ENCODE data around the gene CHRDL1. TPM values are rescaled to one million over a fixed set of nuclear protein-coding genes. Genes with fewer than 3 reads are reported as not detected.

The CHRDL1 gene
- total and polyA plus RNA-seq, 2 donors (not counting 3 experiments of a cell fraction or from before 2014, with no cell fraction given): not detected

DNA sequence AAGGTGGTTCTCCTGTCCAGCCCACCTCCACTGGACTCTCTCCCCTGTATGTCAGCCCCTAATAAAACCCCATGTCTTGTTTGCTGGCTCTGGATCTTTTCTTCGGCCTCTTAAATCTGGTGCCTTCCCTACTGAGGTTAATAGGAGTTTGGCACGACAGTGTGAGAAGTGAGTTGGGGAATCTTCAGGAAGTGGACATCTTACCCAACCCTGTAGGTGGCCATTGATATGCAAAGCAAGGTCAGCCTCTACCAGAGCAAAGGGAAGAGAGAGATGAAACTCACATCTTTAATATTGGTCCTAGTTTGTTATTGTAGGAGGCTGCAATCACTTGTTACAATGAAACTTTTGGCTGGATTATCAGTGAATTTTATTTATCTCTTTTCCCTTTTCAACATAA, 111.7 kb downstream of the CHRDL1 start:
- no peaks in the 10 kb centered on the region for H3K36me3 ChIP-seq (ENCODE audit: control insufficient read depth in 2 of 2, extremely low read depth in 1 of 2, insufficient read depth in 2 of 2, low read length in 2 of 2)
- ChIA-PET CTCF (no interaction called here), POLR2A (no interaction called here)
- no peaks in the 10 kb centered on the region for H3K4me1 ChIP-seq (ENCODE audit: control insufficient read depth, extremely low read depth, insufficient read depth, low read length)
- TF ChIP-seq, protein P1, sequence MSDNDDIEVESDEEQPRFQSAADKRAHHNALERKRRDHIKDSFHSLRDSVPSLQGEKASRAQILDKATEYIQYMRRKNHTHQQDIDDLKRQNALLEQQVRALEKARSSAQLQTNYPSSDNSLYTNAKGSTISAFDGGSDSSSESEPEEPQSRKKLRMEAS (IDR thresholded peaks at IDR 0.05; ENCODE audit: insufficient read depth, insufficient read length): no peak
- TF ChIP-seq JUN (IDR thresholded peaks at IDR 0.05; ENCODE audit: borderline replicate concordance, insufficient read depth, insufficient read length, low read depth) (no peak), EZH2 (IDR thresholded peaks at IDR 0.05; ENCODE audit: borderline replicate concordance, low read depth, low read length, severe bottlenecking) (no peak), FOS (IDR thresholded peaks at IDR 0.05; ENCODE audit: borderline replicate concordance, insufficient read depth, low read length) (no peak), GATA2 (IDR thresholded peaks at IDR 0.05; ENCODE audit: insufficient read depth, insufficient read length, low read depth, low read length) (no peak), POLR2A (IDR thresholded peaks at IDR 0.05; ENCODE audit: low read depth, low read length) (no peak), MYC (IDR thresholded peaks at IDR 0.05; ENCODE audit: low read depth, low read length) (no peak), POLR2AphosphoS5 (IDR thresholded peaks at IDR 0.05; ENCODE audit: insufficient read depth, low read depth, low read length) (no peak)
- TF ChIP-seq, protein P2, sequence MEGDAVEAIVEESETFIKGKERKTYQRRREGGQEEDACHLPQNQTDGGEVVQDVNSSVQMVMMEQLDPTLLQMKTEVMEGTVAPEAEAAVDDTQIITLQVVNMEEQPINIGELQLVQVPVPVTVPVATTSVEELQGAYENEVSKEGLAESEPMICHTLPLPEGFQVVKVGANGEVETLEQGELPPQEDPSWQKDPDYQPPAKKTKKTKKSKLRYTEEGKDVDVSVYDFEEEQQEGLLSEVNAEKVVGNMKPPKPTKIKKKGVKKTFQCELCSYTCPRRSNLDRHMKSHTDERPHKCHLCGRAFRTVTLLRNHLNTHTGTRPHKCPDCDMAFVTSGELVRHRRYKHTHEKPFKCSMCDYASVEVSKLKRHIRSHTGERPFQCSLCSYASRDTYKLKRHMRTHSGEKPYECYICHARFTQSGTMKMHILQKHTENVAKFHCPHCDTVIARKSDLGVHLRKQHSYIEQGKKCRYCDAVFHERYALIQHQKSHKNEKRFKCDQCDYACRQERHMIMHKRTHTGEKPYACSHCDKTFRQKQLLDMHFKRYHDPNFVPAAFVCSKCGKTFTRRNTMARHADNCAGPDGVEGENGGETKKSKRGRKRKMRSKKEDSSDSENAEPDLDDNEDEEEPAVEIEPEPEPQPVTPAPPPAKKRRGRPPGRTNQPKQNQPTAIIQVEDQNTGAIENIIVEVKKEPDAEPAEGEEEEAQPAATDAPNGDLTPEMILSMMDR (IDR thresholded peaks at IDR 0.05; ENCODE audit: extremely low read depth in 1 of 2, insufficient read depth in 1 of 2, low read depth in 1 of 2, low read length in 2 of 2): no peak
- intact Hi-C loops (cut with micrococcal nuclease) (no loop called here), dilution Hi-C loops (cut with MboI; ENCODE audit: extremely low pct_ligation_motif_present, low sequenced_read_pairs) (no loop called here)
- DNase-seq (ENCODE audit: low read depth, low spot score): no peak
- no TSS peak for BruUV-seq (replicated peaks)
- H3K4me2 ChIP-seq (ENCODE audit: insufficient read depth, low read length): no peak overlapping the region
- H3K79me2 ChIP-seq (ENCODE audit: control insufficient read depth, insufficient read depth, low read length): no peaks in the 10 kb centered on the region
- H4K20me1 ChIP-seq (replicated peaks; ENCODE audit: control insufficient read depth, extremely low read depth, insufficient read depth, low read length): no peaks in the 10 kb centered on the region
- no peak overlapping the region for H3K4me3 ChIP-seq (replicated peaks in 1 of 3; ENCODE audit: insufficient read depth in 1 of 3, low read depth in 1 of 3, low read length in 3 of 3)
- H3K27me3 ChIP-seq (ENCODE audit: control insufficient read depth in 2 of 2, insufficient read depth in 2 of 2, low read length in 2 of 2): no peaks in the 10 kb centered on the region
- H3K9me1 ChIP-seq (replicated peaks; ENCODE audit: control insufficient read depth, extremely low read depth, insufficient read depth, low read length): no peaks in the 10 kb centered on the region
- no peaks in the 10 kb centered on the region for H3K9me3 ChIP-seq (replicated peaks; ENCODE audit: control insufficient read depth, insufficient read depth, low read length)
- no peak overlapping the region for H3K27ac ChIP-seq (ENCODE audit: insufficient read depth, low read depth, low read length)
- FAIRE-seq: no peak
- H3K9ac ChIP-seq (replicated peaks; ENCODE audit: extremely low read depth, insufficient read depth, low read length): no peak overlapping the region
- no peak overlapping the region for H2AFZ ChIP-seq (ENCODE audit: low read depth, low read length)

All from endothelial cell of umbilical vein (primary cell).